Panc1 (cell line): ENCODE measurements around the gene RNF41. TPM values are rescaled to one million over a fixed set of nuclear protein-coding genes. Genes with fewer than 3 reads are reported as not detected.
A peak's percentile ranks its signal among the peaks of the same experiment; 100 is the strongest.

Source experiments
- ATAC-seq: fragments of 200-7000 bp; cut with Tn5 transposase; 2 replicates; pipeline ENCODE4 v1.9.1; 2020; ENCODE audit warnings: mild to moderate bottlenecking, moderate library complexity
- BruUV-seq: library from RNA; stranded (reverse); fragments of 400-500 nt; replicated peaks from 2 replicates; lab custom pipeline; 2021; lab: Mats Ljungman, UMichigan
- CTCF ChIA-PET: fragments of 300-600 bp; sonication (Branson Sonifier 250); formaldehyde crosslinking; loops from one replicate; lab custom pipeline; 2022; ENCODE audit warnings: antibody characterized with exemption; lab: Charles Lee
- POLR2A ChIA-PET: fragments of 300-600 bp; sonication (Branson Sonifier 250); formaldehyde crosslinking; loops from one replicate; lab custom pipeline; 2022; ENCODE audit warnings: antibody characterized with exemption; lab: Charles Lee
- DNase-seq: peaks from one replicate; pipeline ENCODE4 v3.0.0-alpha.2; 2010; ENCODE audit warnings: low read depth, low spot score
- H3K27ac ChIP-seq: 2 replicates; pipeline ENCODE4 v1.5.1; 2011; ENCODE audit warnings: mild to moderate bottlenecking, low read length, inconsistent platforms
- H3K27me3 ChIP-seq: fragments of 200-500 bp; sonication (Bioruptor generic); 2 replicates; pipeline ENCODE4 v1.6.0; 2014; ENCODE audit warnings: low read length, inconsistent platforms; ENCODE audit not compliant: control insufficient read depth, insufficient read depth
- H3K36me3 ChIP-seq: fragments of 200-500 bp; sonication (Bioruptor generic); 2 replicates; pipeline ENCODE4 v1.5.1; 2014; ENCODE audit warnings: inconsistent platforms, mild to moderate bottlenecking, low read length, moderate library complexity; ENCODE audit not compliant: control insufficient read depth, insufficient read depth
- H3K4me1 ChIP-seq: 2 replicates; pipeline ENCODE4 v1.5.1; 2011; ENCODE audit warnings: inconsistent platforms, mild to moderate bottlenecking, low read length, moderate library complexity; ENCODE audit not compliant: control insufficient read depth, insufficient read depth
- H3K4me3 ChIP-seq, 2 experiments: 2 replicates each; pipeline ENCODE4 v1.5.1; 2011 to 2012; ENCODE audit warnings: low read depth in 2 of 2, low read length in 2 of 2, mild to moderate bottlenecking in 2 of 2, inconsistent platforms in 1 of 2, moderate library complexity in 1 of 2
- H3K9me3 ChIP-seq: fragments of 200-500 bp; sonication (Bioruptor generic); 2 replicates; pipeline ENCODE4 v1.5.1; 2014; ENCODE audit warnings: low read depth, mild to moderate bottlenecking, inconsistent platforms, low read length, moderate library complexity; ENCODE audit not compliant: control insufficient read depth, insufficient read depth
- CTCF ChIP-seq: fragments of 450-650 bp; IDR thresholded peaks from 2 replicates; pipeline ENCODE4 v1.5.1; 2017; ENCODE audit warnings: mild to moderate bottlenecking
- POLR2AphosphoS5 ChIP-seq: IDR thresholded peaks from 2 replicates; pipeline ENCODE4 v1.6.1; 2012; ENCODE audit warnings: mild to moderate bottlenecking, low read depth, low read length, moderate library complexity
- REST ChIP-seq, 2 experiments: IDR thresholded peaks; 2 replicates each; pipeline ENCODE4 v1.6.1; 2011 to 2012; ENCODE audit warnings: low read depth in 2 of 2, control low read depth in 1 of 2, low read length in 1 of 2, mild to moderate bottlenecking in 1 of 2, moderate library complexity in 1 of 2; ENCODE audit not compliant: insufficient read depth in 1 of 2
- SIN3A ChIP-seq: IDR thresholded peaks from 2 replicates; pipeline ENCODE4 v1.6.1; 2012; ENCODE audit warnings: low read depth, mild to moderate bottlenecking, low read length, moderate library complexity, borderline replicate concordance; ENCODE audit not compliant: insufficient read depth
- TCF7L2 ChIP-seq: IDR thresholded peaks from 2 replicates; pipeline ENCODE4 v1.6.1; 2011; ENCODE audit warnings: mild to moderate bottlenecking, low read depth, low read length, inconsistent platforms
- in situ Hi-C: cut with HindIII; loops from 2 replicates; pipeline ENCODE4 v1.10.0; 2016; ENCODE audit warnings: low sequenced_read_pairs, low pct_unique_long_range_greater_than_20kb
- intact Hi-C: fragments of 100-400 bp; cut with micrococcal nuclease; formaldehyde crosslinking; loops from one replicate; pipeline ENCODE4 v1.10.0; 2022; ENCODE audit not compliant: unreplicated experiment
- total RNA-seq: library from RNA; stranded (reverse); gene quantifications from one replicate; pipeline ENCODE4 v1.2.1, GENCODE V29; 2021; ENCODE audit not compliant: unreplicated experiment

RNF41 gene
- total RNA-seq, 1 experiment from 2014 or later, result 35.3 TPM

GRCh38 chr12:56154818-56155217 is 66.9 kb downstream of the RNF41 start:
- CTCF ChIA-PET, result interaction anchor here (0.5 kb wide), 1 partner anchor 35 kb away, joined by 4 read pairs; no protein-coding TSS in a partner anchor
- in situ Hi-C loops, result no loop called here
- TF ChIP-seq TCF7L2, result no peak
- TF ChIP-seq SIN3A, result no peak
- TF ChIP-seq CTCF, result no peak
- TF ChIP-seq POLR2AphosphoS5, result no peak
- TF ChIP-seq REST (IDR thresholded peaks at IDR 0.05; ENCODE audit: insufficient read depth in 1 of 2, low read depth in 2 of 2, low read length in 1 of 2), result no peak

GRCh38 chr12:56154246-56154771 is 67.4 kb downstream of the RNF41 start:
- CTCF ChIA-PET, result no interaction called here
- Histone ChIP-seq H3K27me3 (no peaks in the 10 kb centered on the region), H3K27ac (peak overlapping the region; percentile 36; the same call in 1 of the 2 replicates), H3K4me3 (no peak overlapping the region), H3K4me1 (peaks cover 28% of the 10 kb centered on the region), H3K36me3 (peaks cover 5% of the 10 kb centered on the region; the same call in 1 of the 2 replicates), H3K9me3 (no peaks in the 10 kb centered on the region)
- POLR2A ChIA-PET, result no interaction called here
- DNase-seq (no peak), ATAC-seq (no peak)
- intact Hi-C loops (no loop called here), in situ Hi-C loops (no loop called here)
- TF ChIP-seq TCF7L2, result no peak
- TF ChIP-seq SIN3A, result no peak
- no peak for TF ChIP-seq REST (IDR thresholded peaks at IDR 0.05; ENCODE audit: insufficient read depth in 1 of 2, low read depth in 2 of 2, low read length in 1 of 2)
- no peak for TF ChIP-seq CTCF
- no peak for TF ChIP-seq POLR2AphosphoS5
- BruUV-seq, result no TSS peak

More at GRCh38 chr12:56154818-56155217, 66.9 kb downstream of the RNF41 start:
- ATAC-seq (no peak), DNase-seq (no peak)
- Histone ChIP-seq H3K36me3 (peaks cover 5% of the 10 kb centered on the region; the same call in 1 of the 2 replicates), H3K4me1 (peaks cover 33% of the 10 kb centered on the region), H3K27ac (no peak overlapping the region; the same call in 1 of the 2 replicates), H3K27me3 (no peaks in the 10 kb centered on the region), H3K9me3 (no peaks in the 10 kb centered on the region), H3K4me3 (no peak overlapping the region)
- BruUV-seq, result no TSS peak
- intact Hi-C loops, result loop anchor here (5.0 kb wide), 1 partner anchor 38 kb away; the partner anchor contains the start of genes RPL41 and ZC3H10
- POLR2A ChIA-PET, result no interaction called here
